HG03378 (cell line): Measurements from ENCODE around the gene KIF26B.

Source experiments
- ATAC-seq: cut with Tn5 transposase; IDR thresholded peaks from one replicate; pipeline ENCODE4 v1.9.1; 2021; ENCODE audit warnings: mild to moderate bottlenecking, moderate library complexity; ENCODE audit not compliant: unreplicated experiment

The KIF26B gene

GRCh38 chr1:245205864-245206263 is 51.1 kb downstream of the KIF26B start:
- no peak for ATAC-seq

- no peak for ATAC-seq
These were observed 52.4 kb downstream of the KIF26B start for GRCh38 chr1:245207056-245207638.

DNA sequence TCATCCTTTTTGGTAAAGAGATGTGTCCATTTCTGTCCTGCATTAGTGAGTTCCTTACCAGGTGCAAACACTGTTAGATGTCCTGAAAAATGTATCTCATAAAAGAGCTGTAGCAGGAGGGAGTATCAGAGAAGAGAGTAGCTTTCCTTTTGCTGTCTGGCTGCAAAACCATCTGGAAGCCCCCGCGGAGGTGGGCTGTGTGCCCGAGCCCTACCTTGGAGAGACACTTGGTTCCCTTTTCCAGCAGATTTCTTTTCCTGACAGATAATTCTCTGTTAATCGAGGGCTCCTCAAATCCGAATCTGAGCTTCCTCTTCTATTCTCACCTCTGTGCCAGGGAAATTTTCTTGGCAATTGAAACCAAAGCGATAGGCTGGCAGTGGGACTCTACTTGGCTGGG is 53.0 kb downstream of the KIF26B start:
- no peak for ATAC-seq

GRCh38 chr1:245209658-245210435 is 55.1 kb downstream of the KIF26B start:
- no peak for ATAC-seq

DNA sequence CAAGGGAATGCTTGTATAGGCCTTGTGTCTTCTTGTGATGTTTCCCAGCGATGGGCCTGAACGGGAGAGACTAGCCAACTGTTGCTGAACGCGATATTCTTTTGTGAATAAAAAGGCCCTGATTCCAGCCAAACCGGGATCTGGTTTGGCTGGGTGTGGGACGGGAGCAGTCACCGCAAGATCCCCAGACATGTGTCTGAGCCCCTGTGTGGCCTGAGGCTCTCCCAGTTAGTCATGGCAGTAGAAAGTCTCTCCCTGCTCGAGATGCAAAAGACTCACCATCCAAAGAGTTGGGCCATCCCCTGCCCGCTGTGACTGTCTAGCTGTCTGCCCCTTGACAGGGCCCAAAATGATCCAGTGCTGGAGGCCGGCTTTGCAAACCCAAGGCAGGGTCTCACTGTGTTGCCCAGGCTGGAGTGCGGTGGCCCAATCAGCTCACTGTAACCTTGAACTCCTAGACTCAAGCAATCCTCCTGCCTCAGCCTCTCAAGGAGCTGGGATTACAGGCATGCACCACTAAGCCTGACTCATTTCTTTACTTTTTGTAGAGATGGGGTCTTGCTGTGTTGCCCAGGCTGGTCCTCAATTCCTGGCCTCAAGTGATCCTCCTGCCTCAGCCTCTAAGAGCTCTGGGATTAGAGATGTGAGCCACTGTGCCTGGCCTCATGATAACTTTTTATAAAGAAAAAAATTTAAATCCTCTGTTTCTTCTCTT is 56.4 kb downstream of the KIF26B start:
- no peak for ATAC-seq

- no peak for ATAC-seq
These were observed 57.0 kb downstream of the KIF26B start for GRCh38 chr1:245211761-245212160.

GRCh38 chr1:245212221-245212710 is 57.5 kb downstream of the KIF26B start:
- no peak for ATAC-seq

DNA sequence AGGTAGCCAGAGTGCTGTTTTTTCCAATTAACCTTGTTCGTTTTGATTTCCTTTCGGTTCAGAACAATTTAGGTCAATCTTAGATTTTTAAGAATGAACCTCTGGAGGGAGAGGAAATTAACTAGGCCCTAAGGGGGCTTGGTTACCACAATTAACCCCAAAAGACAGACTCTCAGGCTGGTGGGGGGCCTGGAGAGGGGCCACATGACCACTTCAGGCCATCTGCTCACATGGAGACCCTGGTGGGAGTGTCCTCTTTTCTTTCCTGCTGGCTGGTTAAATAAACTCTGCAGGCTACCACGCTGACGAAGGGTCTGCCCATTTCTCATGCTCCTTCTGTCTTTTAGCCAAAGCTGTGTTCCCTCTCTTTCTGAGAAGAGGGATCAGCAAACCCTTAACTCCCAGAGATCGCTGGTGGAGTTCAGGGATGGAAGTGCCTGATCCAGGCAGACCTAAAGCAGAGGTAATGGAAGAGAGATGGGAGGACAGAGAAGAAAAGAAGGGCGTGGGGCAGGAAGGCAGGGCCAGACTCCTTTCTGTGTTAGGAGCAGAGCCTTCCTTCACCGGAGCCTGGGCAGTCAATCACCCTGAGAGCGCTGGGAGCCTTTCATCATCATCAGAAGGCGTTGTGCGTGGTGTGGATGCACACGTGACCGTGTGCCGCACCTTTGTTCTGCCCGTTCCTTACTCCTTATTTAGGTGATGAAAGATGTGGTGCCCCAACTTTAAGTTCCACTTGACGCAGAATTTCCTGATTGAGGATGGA is 58.5 kb downstream of the KIF26B start:
- ATAC-seq, result no peak

DNA sequence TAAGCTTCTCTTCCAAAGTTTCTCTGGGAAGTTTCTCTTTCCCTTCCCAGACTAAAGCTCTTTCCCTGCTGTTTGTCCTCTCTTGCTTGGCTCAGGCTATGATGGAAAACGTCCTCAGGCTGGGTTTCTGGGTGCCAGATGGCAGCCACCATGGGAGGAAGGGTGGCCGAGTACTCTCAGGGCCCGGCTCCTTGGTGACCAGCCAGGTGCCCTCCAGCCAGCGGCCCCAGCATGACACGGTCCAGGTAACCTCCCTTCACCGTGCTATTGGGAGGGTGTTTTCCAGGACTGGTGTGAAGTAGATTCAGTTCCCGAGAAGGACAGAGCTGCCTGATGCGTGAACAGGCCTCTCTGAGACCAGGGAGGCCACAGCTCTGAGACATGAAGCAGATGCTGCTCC is 60.3 kb downstream of the KIF26B start:
- no peak for ATAC-seq

- no peak for ATAC-seq
These were observed 61.8 kb downstream of the KIF26B start for GRCh38 chr1:245216366-245217115.

GRCh38 chr1:245217853-245218608 is 63.2 kb downstream of the KIF26B start:
- ATAC-seq, result no peak

GRCh38 chr1:245220381-245220985 is 65.7 kb downstream of the KIF26B start:
- no peak for ATAC-seq

DNA sequence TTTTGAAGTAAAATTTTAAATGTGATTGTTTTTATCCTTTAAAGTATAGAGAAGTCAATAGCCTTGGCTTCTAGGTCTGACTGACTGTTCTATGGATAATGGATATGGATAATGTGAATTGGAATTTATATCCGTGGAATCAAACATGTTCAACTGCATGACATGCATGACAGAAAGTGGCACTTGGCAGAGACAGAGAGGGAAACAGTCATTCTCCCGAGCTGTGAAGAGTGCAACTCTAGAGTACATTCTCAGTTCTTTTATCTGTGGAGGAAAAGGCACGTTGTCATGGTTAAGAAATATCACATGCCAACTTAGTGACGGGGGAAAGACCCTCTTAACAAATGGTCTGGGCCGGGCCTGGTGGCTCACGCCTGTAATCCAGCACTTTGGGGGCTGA is 67.0 kb downstream of the KIF26B start:
- no peak for ATAC-seq

GRCh38 chr1:245222931-245223595 is 68.3 kb downstream of the KIF26B start:
- no peak for ATAC-seq

DNA sequence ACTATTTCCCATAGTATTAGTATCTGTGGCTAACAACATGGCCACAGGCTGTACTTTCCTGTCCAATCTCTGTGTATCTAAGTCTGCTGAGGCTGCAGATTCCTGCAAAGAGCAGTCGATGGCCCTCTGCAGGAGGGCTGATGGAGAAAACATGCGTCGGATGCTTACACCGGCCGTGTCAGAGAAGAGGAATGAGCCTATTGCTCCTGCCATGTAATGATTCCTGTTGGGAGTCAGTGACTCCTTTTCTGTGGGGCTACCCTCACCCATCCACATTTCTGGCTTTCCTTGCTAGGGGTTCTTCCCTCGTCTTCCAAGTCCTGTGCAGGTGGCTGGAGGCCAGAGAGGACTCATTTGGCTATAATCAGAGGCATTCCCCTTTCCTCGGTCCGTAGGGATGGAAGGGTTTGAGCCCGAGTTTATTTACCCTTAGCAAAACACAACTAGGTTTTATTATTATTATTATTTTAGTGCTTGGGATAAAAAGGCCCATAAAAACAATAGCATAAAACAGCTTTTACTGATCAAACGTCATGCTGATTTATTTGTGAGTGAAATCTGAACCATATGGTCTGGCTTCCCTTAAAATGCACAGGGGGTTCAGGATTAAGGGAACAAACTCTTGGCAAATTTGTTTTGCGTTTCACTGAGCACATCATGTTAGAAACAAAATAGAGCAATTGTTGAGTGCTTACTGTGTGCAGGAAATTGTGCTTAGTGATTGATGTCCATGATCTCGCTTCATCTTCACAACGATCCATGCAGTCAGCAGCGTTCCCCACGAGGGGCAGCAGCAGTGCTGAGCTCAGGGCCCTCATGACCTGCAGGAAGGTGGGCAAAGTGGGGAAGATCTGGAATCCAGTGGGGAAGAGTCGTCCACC is 70.8 kb downstream of the KIF26B start:
- no peak for ATAC-seq

DNA sequence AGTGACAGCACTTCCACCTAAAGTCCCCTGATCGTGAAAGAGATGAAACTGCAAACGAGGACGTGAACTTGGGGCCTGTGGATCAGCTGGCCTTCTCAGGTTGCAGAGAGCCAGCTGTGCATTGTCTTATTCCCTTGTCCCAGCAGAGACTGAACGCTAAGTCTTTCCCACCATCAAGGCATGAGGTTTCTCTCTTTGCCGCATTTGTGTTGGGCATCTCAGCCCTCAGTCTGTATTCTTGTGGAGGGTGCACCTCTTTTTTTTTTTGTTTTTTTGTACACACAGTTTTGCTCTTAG is 71.4 kb downstream of the KIF26B start:
- no peak for ATAC-seq

GRCh38 chr1:245229051-245229450 is 74.3 kb downstream of the KIF26B start:
- ATAC-seq, result no peak

DNA sequence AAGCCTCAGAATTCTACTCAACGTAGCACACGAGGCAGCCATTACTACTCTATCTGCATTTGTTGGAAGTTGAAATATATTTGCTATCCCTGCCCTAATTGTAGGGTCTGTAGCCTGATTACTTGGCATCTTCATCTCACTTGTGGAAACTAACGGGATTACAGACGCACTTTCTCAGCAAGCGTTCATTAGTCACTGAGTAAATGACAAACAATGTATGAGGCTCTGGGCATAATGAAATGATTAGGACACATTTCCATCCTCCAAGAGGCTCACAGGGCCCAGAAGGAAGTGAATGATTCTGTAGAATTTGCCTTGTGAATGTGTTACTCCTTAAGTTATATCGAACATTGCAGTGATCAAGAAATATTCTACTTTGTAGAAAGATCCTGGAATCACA is 78.1 kb downstream of the KIF26B start:
- ATAC-seq, result no peak
